Measurements from ENCODE around the gene SKA1. TPM values are rescaled to one million over a fixed set of nuclear protein-coding genes. Genes with fewer than 3 reads are reported as not detected.

Gene SKA1
- total and polyA plus RNA-seq, 2 donors from 2014 or later: 0.31 TPM; not detected in 1

GRCh38 chr18:50441501-50441900 is 66.7 kb downstream of the SKA1 start:
- TF ChIP-seq, protein P1, sequence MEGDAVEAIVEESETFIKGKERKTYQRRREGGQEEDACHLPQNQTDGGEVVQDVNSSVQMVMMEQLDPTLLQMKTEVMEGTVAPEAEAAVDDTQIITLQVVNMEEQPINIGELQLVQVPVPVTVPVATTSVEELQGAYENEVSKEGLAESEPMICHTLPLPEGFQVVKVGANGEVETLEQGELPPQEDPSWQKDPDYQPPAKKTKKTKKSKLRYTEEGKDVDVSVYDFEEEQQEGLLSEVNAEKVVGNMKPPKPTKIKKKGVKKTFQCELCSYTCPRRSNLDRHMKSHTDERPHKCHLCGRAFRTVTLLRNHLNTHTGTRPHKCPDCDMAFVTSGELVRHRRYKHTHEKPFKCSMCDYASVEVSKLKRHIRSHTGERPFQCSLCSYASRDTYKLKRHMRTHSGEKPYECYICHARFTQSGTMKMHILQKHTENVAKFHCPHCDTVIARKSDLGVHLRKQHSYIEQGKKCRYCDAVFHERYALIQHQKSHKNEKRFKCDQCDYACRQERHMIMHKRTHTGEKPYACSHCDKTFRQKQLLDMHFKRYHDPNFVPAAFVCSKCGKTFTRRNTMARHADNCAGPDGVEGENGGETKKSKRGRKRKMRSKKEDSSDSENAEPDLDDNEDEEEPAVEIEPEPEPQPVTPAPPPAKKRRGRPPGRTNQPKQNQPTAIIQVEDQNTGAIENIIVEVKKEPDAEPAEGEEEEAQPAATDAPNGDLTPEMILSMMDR (IDR thresholded peaks at IDR 0.05; ENCODE audit: borderline replicate concordance, extremely low read depth, insufficient read depth): no peak
- H3K27me3 ChIP-seq (ENCODE audit: control insufficient read depth, insufficient read depth, low read length): no peaks in the 10 kb centered on the region
- H3K36me3 ChIP-seq (ENCODE audit: control insufficient read depth in 2 of 3, insufficient read depth in 3 of 3, low read length in 3 of 3): no peaks in the 10 kb centered on the region
- intact Hi-C loops (cut with DNase I): no loop called here
- FAIRE-seq (no peak), DNase-seq (no peak)
- no peak overlapping the region for H3K27ac ChIP-seq (ENCODE audit: low read depth in 2 of 2, low read length in 2 of 2)
- no peaks in the 10 kb centered on the region for H3K9me3 ChIP-seq (ENCODE audit: control insufficient read depth in 2 of 3, insufficient read depth in 1 of 3, low read length in 3 of 3)
- no peak overlapping the region for H3K9ac ChIP-seq (ENCODE audit: low read length in 3 of 3)
- H3K4me1 ChIP-seq (ENCODE audit: control insufficient read depth in 2 of 3, insufficient read depth in 2 of 3, low read depth in 1 of 3, low read length in 3 of 3): no peaks in the 10 kb centered on the region
- no peak overlapping the region for H3K4me3 ChIP-seq (ENCODE audit: low read length in 3 of 3)

Other genes with a start within 250 kb of the SKA1 start
- 43.8 TPM for gene MYO5B, start 179.9 kb upstream of the SKA1 start, total RNA-seq
- 17.8 TPM for gene MYO5B, start 179.9 kb upstream of the SKA1 start, polyA plus RNA-seq (ENCODE audit: insufficient read depth, low read depth, low replicate concordance)
- 1.3 TPM for gene CFAP53, start 108.6 kb upstream of the SKA1 start, total RNA-seq
- gene CFAP53, start 108.6 kb upstream of the SKA1 start, polyA plus RNA-seq (ENCODE audit: insufficient read depth, low read depth, low replicate concordance): 3.9 TPM
- gene MBD1, start 93.5 kb upstream of the SKA1 start, total RNA-seq: 79.3 TPM
- 24.7 TPM for gene MBD1, start 93.5 kb upstream of the SKA1 start, polyA plus RNA-seq (ENCODE audit: insufficient read depth, low read depth, low replicate concordance)
- 88.7 TPM for gene CXXC1, start 87.4 kb upstream of the SKA1 start, total RNA-seq
- gene CXXC1, start 87.4 kb upstream of the SKA1 start, polyA plus RNA-seq (ENCODE audit: insufficient read depth, low read depth, low replicate concordance): 39.0 TPM
- gene MAPK4, start 185.0 kb downstream of the SKA1 start, total RNA-seq: 9.0 TPM
- gene MAPK4, start 185.0 kb downstream of the SKA1 start, polyA plus RNA-seq (ENCODE audit: insufficient read depth, low read depth, low replicate concordance): 9.2 TPM

Data from kidney (tissue), 14 donors.